Activated B cell treated with CpG ODN at 0.5 μM for 24 hours (primary cell): ENCODE data around the gene SCYL3. TPM values are rescaled to one million over a fixed set of nuclear protein-coding genes. Genes with fewer than 3 reads are reported as not detected.
"Not testable (repeated sequence)": the region's sequence is repeated elsewhere in the genome, so short reads cannot be mapped to it uniquely, and the experiment has no call there.

ENCODE experiments used
- ATAC-seq: fragments of 200-7000 bp; cut with Tn5 transposase; one replicate; pipeline ENCODE4 v1.10.0; 2021; ENCODE audit warnings: low read depth, mild to moderate bottlenecking, moderate library complexity
- CTCF ChIA-PET: fragments of 350-600 bp; sonication (Branson Sonifier 250); formaldehyde crosslinking; loops from one replicate; lab custom pipeline; 2021; ENCODE audit warnings: antibody characterized with exemption; lab: Charles Lee
- POLR2A ChIA-PET: fragments of 350-600 bp; sonication (Branson Sonifier 250); formaldehyde crosslinking; loops from one replicate; lab custom pipeline; 2021; ENCODE audit warnings: antibody characterized with exemption; lab: Charles Lee
- DNase-seq: peaks from one replicate; pipeline ENCODE4 v3.0.0; 2022
- H3K27ac Mint-ChIP-seq: one replicate; pipeline ENCODE4 v1.8.0; 2020; ENCODE audit warnings: mixed read lengths
- H3K27me3 Mint-ChIP-seq: one replicate; pipeline ENCODE4 v1.8.0; 2021; ENCODE audit warnings: mixed read lengths
- H3K36me3 Mint-ChIP-seq: one replicate; pipeline ENCODE4 v1.8.0; 2021; ENCODE audit warnings: low read depth, mixed read lengths
- H3K4me1 Mint-ChIP-seq: one replicate; pipeline ENCODE4 v1.8.0; 2021; ENCODE audit warnings: mixed read lengths
- H3K4me3 Mint-ChIP-seq: one replicate; pipeline ENCODE4 v1.8.0; 2020; ENCODE audit warnings: mild to moderate bottlenecking, mixed read lengths
- H3K9me3 Mint-ChIP-seq: one replicate; pipeline ENCODE4 v1.8.0; 2020; ENCODE audit warnings: mixed read lengths
- intact Hi-C: fragments of 100-400 bp; cut with micrococcal nuclease; formaldehyde crosslinking; loops from one replicate; pipeline ENCODE4 v1.15.1; 2024
- total RNA-seq: library from RNA; stranded (reverse); gene quantifications from 2 replicates; pipeline ENCODE4 v1.2.3, GENCODE V29; 2022
- TF ChIP-seq, protein P1 (sequence below): fragments of 200-600 bp; IDR thresholded peaks from one replicate; pipeline ENCODE4 v1.8.0; 2022; ENCODE audit warnings: antibody characterized with exemption, mild to moderate bottlenecking

SCYL3 gene
- total RNA-seq, 1 donor from 2014 or later = 16.2 TPM

- intact Hi-C loops = no loop called here
- no peak overlapping the region for H3K4me3 Mint-ChIP-seq
- H3K9me3 Mint-ChIP-seq = no peaks in the 10 kb centered on the region
- H3K4me1 Mint-ChIP-seq = peaks cover 2% of the 10 kb centered on the region
- no peaks in the 10 kb centered on the region for H3K27me3 Mint-ChIP-seq
- ATAC-seq (no peak), DNase-seq (no peak)
- TF ChIP-seq, protein P1, sequence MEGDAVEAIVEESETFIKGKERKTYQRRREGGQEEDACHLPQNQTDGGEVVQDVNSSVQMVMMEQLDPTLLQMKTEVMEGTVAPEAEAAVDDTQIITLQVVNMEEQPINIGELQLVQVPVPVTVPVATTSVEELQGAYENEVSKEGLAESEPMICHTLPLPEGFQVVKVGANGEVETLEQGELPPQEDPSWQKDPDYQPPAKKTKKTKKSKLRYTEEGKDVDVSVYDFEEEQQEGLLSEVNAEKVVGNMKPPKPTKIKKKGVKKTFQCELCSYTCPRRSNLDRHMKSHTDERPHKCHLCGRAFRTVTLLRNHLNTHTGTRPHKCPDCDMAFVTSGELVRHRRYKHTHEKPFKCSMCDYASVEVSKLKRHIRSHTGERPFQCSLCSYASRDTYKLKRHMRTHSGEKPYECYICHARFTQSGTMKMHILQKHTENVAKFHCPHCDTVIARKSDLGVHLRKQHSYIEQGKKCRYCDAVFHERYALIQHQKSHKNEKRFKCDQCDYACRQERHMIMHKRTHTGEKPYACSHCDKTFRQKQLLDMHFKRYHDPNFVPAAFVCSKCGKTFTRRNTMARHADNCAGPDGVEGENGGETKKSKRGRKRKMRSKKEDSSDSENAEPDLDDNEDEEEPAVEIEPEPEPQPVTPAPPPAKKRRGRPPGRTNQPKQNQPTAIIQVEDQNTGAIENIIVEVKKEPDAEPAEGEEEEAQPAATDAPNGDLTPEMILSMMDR = no peak
- no peak overlapping the region for H3K27ac Mint-ChIP-seq
- ChIA-PET CTCF (no interaction called here), POLR2A (interaction anchor here (0.5 kb wide), 1 partner anchor 65 kb away, joined by 7 read pairs; no protein-coding TSS in a partner anchor)
- peaks cover 92% of the 10 kb centered on the region for H3K36me3 Mint-ChIP-seq
Observed at GRCh38 chr1:169867012-169867675, 26.6 kb downstream of the SCYL3 start.

DNA sequence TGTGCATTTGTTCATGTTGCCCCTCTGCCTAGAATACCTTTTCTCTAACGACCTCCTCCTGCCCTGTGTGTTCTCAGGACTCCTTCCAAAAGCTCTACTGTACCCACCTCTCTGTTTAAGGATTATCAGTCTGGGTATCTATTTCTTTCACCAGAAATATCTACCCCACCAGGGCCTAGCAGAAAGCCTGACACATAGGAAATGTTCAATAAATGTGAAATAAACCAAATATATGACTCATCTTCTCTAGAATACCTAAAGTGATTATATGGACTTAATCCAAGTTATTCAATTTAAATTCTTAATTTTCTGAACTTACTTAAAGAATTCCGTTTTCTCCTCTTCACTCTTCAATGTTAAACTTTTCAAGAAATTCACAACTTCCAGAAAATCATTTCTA, 27.1 kb downstream of the SCYL3 start:
- no peak for ATAC-seq
- Mint-ChIP-seq H3K9me3 (no peaks in the 10 kb centered on the region), H3K27me3 (no peaks in the 10 kb centered on the region), H3K36me3 (peaks cover 89% of the 10 kb centered on the region), H3K27ac (no peak overlapping the region), H3K4me1 (peaks cover under 1% of the 10 kb centered on the region), H3K4me3 (no peak overlapping the region)
- CTCF ChIA-PET = no interaction called here
- POLR2A ChIA-PET = no interaction called here
- no peak for DNase-seq
- TF ChIP-seq, protein P1 = no peak
- intact Hi-C loops = no loop called here

- POLR2A ChIA-PET = interaction anchor here (1.2 kb wide), 1 partner anchor 29 kb away, joined by 3 read pairs; the partner anchor contains the start of gene SCYL3
- DNase-seq, H3K27me3 Mint-ChIP-seq, H3K27ac Mint-ChIP-seq, H3K9me3 Mint-ChIP-seq, H3K4me3 Mint-ChIP-seq, intact Hi-C loops, CTCF ChIA-PET, ATAC-seq: not testable (repeated sequence)
- H3K4me1 Mint-ChIP-seq = peaks cover 12% of the 10 kb centered on the region
- H3K36me3 Mint-ChIP-seq = peaks cover 91% of the 10 kb centered on the region
Observed at GRCh38 chr1:169864531-169864930, 29.2 kb downstream of the SCYL3 start.

- Mint-ChIP-seq H3K27ac (peak overlapping the region; percentile 10), H3K27me3 (no peaks in the 10 kb centered on the region), H3K9me3 (no peaks in the 10 kb centered on the region), H3K4me3 (no peak overlapping the region), H3K36me3 (peaks cover 80% of the 10 kb centered on the region), H3K4me1 (peaks cover 12% of the 10 kb centered on the region)
- ATAC-seq = no peak
- intact Hi-C loops = no loop called here
- TF ChIP-seq, protein P1 = no peak
- no peak for DNase-seq
- CTCF ChIA-PET = no interaction called here
- POLR2A ChIA-PET = no interaction called here
Observed at GRCh38 chr1:169860750-169861149, 32.9 kb downstream of the SCYL3 start.

DNA sequence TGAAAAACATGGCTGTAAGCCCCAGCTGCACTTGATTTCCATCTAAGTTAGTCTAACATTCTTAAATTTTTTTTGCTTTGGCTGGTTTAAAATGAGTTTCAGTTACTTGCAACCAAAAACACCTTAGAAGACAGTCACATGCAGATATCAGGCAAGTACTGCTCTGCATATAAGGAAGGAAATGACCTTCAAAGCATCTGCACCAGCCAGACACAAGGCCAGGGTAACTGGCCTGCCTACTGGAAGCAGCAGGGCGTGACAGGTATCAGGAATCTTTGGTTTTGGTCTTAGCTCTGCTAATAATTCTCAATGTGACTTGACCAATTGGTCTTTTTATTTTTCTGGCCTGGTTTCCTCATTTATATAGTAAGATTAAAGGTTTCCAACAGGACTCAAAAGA, 33.5 kb downstream of the SCYL3 start:
- DNase-seq (no peak), ATAC-seq (peak; percentile 37)
- H3K4me3 Mint-ChIP-seq = no peak overlapping the region
- no peaks in the 10 kb centered on the region for H3K27me3 Mint-ChIP-seq
- peaks cover 15% of the 10 kb centered on the region for H3K4me1 Mint-ChIP-seq
- intact Hi-C loops = no loop called here
- ChIA-PET CTCF (no interaction called here), POLR2A (interaction anchor here (1.6 kb wide), 1 partner anchor 33 kb away, joined by 6 read pairs; the partner anchor contains the start of gene SCYL3)
- H3K36me3 Mint-ChIP-seq = peaks cover 80% of the 10 kb centered on the region
- TF ChIP-seq, protein P1 = no peak
- H3K27ac Mint-ChIP-seq = peak overlapping the region; percentile 48
- no peaks in the 10 kb centered on the region for H3K9me3 Mint-ChIP-seq
